Thyroid gland (tissue), 4 donors: Measurements from ENCODE around the gene ARHGAP15.

ENCODE experiments used
- POLR2A ChIP-seq, 2 donors: fragments of 450-650 bp; IDR thresholded peaks; one replicate each; pipeline ENCODE4 v1.6.1; 2017; ENCODE audit warnings: antibody characterized with exemption in 2 of 2, mild to moderate bottlenecking in 2 of 2, moderate library complexity in 1 of 2
- TF ChIP-seq, protein P1 (sequence below), 6 experiments: fragments of 200-600 bp in 3 of 6; fragments of 450-650 bp in 3 of 6; sonication (generic) in 3 of 6; IDR thresholded peaks; one replicate each; pipeline ENCODE4 v1.5.1; 2016 to 2019; ENCODE audit warnings: antibody characterized with exemption in 6 of 6, mild to moderate bottlenecking in 2 of 6, inconsistent platforms in 1 of 6, moderate library complexity in 1 of 6

DNA sequence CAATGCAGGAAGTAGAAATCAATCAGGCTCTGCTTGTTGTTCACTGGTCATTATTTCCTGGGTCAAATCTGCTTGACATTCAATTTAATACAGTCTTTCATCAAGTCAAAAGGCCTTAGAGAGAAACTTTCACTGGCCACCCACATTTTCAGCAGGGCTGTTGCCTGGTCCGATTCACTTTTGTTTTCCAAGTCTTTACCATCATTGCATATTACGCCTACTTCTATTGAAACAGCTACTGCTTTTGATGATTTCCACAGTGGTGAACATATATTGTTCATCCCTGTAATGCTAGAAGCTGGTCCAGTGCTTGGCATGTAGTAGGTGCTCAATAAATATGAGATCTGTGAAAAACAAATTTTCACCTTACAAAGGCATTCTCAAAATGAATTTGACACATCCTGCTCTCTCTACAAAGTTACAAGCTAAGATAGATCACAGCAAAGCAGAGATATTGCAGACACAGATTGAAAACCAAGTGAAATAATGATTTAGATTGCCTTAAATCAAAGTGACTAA lies 600.1 kb downstream of the ARHGAP15 start:
- TF ChIP-seq, protein P1, sequence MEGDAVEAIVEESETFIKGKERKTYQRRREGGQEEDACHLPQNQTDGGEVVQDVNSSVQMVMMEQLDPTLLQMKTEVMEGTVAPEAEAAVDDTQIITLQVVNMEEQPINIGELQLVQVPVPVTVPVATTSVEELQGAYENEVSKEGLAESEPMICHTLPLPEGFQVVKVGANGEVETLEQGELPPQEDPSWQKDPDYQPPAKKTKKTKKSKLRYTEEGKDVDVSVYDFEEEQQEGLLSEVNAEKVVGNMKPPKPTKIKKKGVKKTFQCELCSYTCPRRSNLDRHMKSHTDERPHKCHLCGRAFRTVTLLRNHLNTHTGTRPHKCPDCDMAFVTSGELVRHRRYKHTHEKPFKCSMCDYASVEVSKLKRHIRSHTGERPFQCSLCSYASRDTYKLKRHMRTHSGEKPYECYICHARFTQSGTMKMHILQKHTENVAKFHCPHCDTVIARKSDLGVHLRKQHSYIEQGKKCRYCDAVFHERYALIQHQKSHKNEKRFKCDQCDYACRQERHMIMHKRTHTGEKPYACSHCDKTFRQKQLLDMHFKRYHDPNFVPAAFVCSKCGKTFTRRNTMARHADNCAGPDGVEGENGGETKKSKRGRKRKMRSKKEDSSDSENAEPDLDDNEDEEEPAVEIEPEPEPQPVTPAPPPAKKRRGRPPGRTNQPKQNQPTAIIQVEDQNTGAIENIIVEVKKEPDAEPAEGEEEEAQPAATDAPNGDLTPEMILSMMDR (IDR thresholded peaks at IDR 0.05): no peak
- no peak for TF ChIP-seq POLR2A (IDR thresholded peaks at IDR 0.05)
